Stomach (tissue), 9 donors: ENCODE measurements around the gene TSGA10IP. TPM values are rescaled to one million over a fixed set of nuclear protein-coding genes. Genes with fewer than 3 reads are reported as not detected.
A peak's percentile ranks its signal among the peaks of the same experiment; 100 is the strongest.

Experiments
- DNase-seq, 2 donors: peaks; one replicate each; pipeline versions ENCODE4 v3.0.0 to v3.0.0-alpha.2; 2013 to 2019
- H3K27ac ChIP-seq, 5 donors: fragments of 200-600 bp in 4 of 5; sonication (generic) in 4 of 5; one replicate each; pipeline ENCODE4 v1.5.1; 2013 to 2019; ENCODE audit warnings: mild to moderate bottlenecking in 1 of 5, moderate library complexity in 1 of 5
- H3K27me3 ChIP-seq, 3 donors: fragments of 200-600 bp; sonication (generic); one replicate each; pipeline ENCODE4 v1.5.1; 2017 to 2019; ENCODE audit warnings: mixed run types in 1 of 3
- H3K36me3 ChIP-seq, 4 donors: fragments of 200-600 bp; sonication (generic); 1 replicate in 3 of 4; 2 replicates in 1 of 4; pipeline ENCODE4 v1.5.1; 2016 to 2019
- H3K4me1 ChIP-seq, 4 donors: fragments of 200-600 bp; sonication (generic); one replicate each; pipeline ENCODE4 v1.5.1; 2016 to 2019
- H3K4me3 ChIP-seq, 4 donors: fragments of 200-600 bp; sonication (generic) in 3 of 4; one replicate each; pipeline ENCODE4 v1.5.1; 2016 to 2019; ENCODE audit warnings: mild to moderate bottlenecking in 1 of 4
- H3K9me3 ChIP-seq, 4 donors: fragments of 200-600 bp; sonication (generic); one replicate each; pipeline ENCODE4 v1.5.1; 2016 to 2019
- EP300 ChIP-seq: sonication (generic); formaldehyde crosslinking; IDR thresholded peaks from one replicate; pipeline ENCODE4 v1.6.1; 2017; ENCODE audit warnings: antibody characterized with exemption
- POLR2A ChIP-seq, 4 donors: fragments of 450-650 bp; IDR thresholded peaks; one replicate each; pipeline ENCODE4 v1.6.1; 2016; ENCODE audit warnings: antibody characterized with exemption in 4 of 4, control low read depth in 2 of 4, mild to moderate bottlenecking in 1 of 4, moderate library complexity in 1 of 4
- POLR2AphosphoS5 ChIP-seq, 3 donors: sonication (generic); formaldehyde crosslinking; IDR thresholded peaks; one replicate each; pipeline ENCODE4 v1.6.1; 2016; ENCODE audit warnings: antibody characterized with exemption in 3 of 3
- WGBS, 5 donors: extraction: QIAGEN DNeasy Blood & Tissue Kit in 3 of 5; methylation state at CpG; one replicate each; pipeline versions ENCODE4 v1.1.5 to v1.1.7; 2013 to 2018; 5-methylcytosine and 5-hydroxymethylcytosine counted together
- intact Hi-C: fragments of 100-400 bp; cut with DNase I; formaldehyde crosslinking; loops from one replicate; pipeline ENCODE4 v1.15.1; 2023; ENCODE audit warnings: low total_unique reads
- polyA plus RNA-seq, 3 donors: library from polyadenylated mRNA; stranded (reverse); fragments of 200-250 nt; gene quantifications; one replicate each; pipeline ENCODE4 v1.2.3, GENCODE V29; 2013
- total RNA-seq, 5 donors: library from RNA; depleted of rRNA; stranded (reverse); fragments of >200 nt; gene quantifications; one replicate each; pipeline versions ENCODE4 v1.1.0 to v1.2.3, GENCODE V29; 2014 to 2016
- TF ChIP-seq, protein P1 (sequence below), 7 experiments: fragments of 450-650 bp in 4 of 7; fragments of 200-600 bp in 3 of 7; sonication (generic) in 3 of 7; IDR thresholded peaks; one replicate each; pipeline ENCODE4 v1.5.1; 2016 to 2019; ENCODE audit warnings: antibody characterized with exemption in 7 of 7, control low read depth in 2 of 7, mild to moderate bottlenecking in 1 of 7
- donor health status: healthy with polysubstance abuse.
- donor health status: Bipolar disorder and iron deficiency.
- donor health status: healthy.

TSGA10IP gene
- total and polyA plus RNA-seq, 8 donors: not detected

DNA sequence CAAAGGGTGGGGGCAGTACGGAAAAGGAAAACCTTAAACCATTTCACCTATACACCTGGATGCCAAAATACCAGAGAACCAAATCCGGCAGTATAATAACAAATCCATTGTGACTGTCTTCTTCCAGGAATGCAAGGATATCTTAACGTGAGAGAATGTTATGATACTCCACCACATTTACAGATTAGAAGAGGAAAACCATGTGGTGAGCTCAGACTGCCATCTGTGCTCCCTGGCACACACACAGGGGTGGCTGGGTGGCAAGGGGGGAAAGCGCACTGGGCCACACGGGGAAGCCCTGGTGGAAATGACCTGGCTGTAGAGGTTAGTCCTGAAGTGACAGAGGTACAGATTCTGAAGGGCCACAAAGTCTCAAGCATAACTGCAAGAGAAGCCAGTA is 46.8 kb downstream of the TSGA10IP start:
- intact Hi-C loops: no loop called here
- WGBS, 5 donors: 69 to 82% (median 80%) methylated on average over 5 of the region's 5 CpGs

GRCh38 chr11:65997286-65997685 is 52.0 kb downstream of the TSGA10IP start:
- 81 to 91% (median 86%) methylated on average over 2 of the region's 2 CpGs for WGBS, 5 donors
- H3K27me3 ChIP-seq: no peaks in the 10 kb centered on the region
- H3K27ac ChIP-seq: no peak overlapping the region
- no peaks in the 10 kb centered on the region for H3K9me3 ChIP-seq
- no peak for TF ChIP-seq EP300
- TF ChIP-seq, protein P1, sequence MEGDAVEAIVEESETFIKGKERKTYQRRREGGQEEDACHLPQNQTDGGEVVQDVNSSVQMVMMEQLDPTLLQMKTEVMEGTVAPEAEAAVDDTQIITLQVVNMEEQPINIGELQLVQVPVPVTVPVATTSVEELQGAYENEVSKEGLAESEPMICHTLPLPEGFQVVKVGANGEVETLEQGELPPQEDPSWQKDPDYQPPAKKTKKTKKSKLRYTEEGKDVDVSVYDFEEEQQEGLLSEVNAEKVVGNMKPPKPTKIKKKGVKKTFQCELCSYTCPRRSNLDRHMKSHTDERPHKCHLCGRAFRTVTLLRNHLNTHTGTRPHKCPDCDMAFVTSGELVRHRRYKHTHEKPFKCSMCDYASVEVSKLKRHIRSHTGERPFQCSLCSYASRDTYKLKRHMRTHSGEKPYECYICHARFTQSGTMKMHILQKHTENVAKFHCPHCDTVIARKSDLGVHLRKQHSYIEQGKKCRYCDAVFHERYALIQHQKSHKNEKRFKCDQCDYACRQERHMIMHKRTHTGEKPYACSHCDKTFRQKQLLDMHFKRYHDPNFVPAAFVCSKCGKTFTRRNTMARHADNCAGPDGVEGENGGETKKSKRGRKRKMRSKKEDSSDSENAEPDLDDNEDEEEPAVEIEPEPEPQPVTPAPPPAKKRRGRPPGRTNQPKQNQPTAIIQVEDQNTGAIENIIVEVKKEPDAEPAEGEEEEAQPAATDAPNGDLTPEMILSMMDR (IDR thresholded peaks at IDR 0.05): no peak
- TF ChIP-seq POLR2A (IDR thresholded peaks at IDR 0.05): no peak
- TF ChIP-seq POLR2AphosphoS5 (IDR thresholded peaks at IDR 0.05): no peak
- H3K4me1 ChIP-seq: peaks cover 5 to 25% (median 20%) of the 10 kb centered on the region in 4 donors
- DNase-seq: no peak
- intact Hi-C loops: no loop called here
- H3K4me3 ChIP-seq: no peak overlapping the region
- H3K36me3 ChIP-seq: peaks cover 32 to 48% (median 42%) of the 10 kb centered on the region in 4 donors

More for the DNA sequence above, 46.8 kb downstream of the TSGA10IP start:
- no peak for DNase-seq
- no peak for TF ChIP-seq POLR2AphosphoS5 (IDR thresholded peaks at IDR 0.05)
- TF ChIP-seq POLR2A (IDR thresholded peaks at IDR 0.05): no peak
- TF ChIP-seq, protein P1 (IDR thresholded peaks at IDR 0.05): no peak
- no peak for TF ChIP-seq EP300
- H3K36me3 ChIP-seq: peaks cover 0 to 20% (median 16%) of the 10 kb centered on the region in 4 donors
- no peak overlapping the region for H3K4me3 ChIP-seq
- H3K27ac ChIP-seq: no peak overlapping the region
- H3K9me3 ChIP-seq: no peaks in the 10 kb centered on the region
- H3K27me3 ChIP-seq: no peaks in the 10 kb centered on the region
- H3K4me1 ChIP-seq: peaks cover 0 to 10% (median 3%) of the 10 kb centered on the region in 4 donors

DNA sequence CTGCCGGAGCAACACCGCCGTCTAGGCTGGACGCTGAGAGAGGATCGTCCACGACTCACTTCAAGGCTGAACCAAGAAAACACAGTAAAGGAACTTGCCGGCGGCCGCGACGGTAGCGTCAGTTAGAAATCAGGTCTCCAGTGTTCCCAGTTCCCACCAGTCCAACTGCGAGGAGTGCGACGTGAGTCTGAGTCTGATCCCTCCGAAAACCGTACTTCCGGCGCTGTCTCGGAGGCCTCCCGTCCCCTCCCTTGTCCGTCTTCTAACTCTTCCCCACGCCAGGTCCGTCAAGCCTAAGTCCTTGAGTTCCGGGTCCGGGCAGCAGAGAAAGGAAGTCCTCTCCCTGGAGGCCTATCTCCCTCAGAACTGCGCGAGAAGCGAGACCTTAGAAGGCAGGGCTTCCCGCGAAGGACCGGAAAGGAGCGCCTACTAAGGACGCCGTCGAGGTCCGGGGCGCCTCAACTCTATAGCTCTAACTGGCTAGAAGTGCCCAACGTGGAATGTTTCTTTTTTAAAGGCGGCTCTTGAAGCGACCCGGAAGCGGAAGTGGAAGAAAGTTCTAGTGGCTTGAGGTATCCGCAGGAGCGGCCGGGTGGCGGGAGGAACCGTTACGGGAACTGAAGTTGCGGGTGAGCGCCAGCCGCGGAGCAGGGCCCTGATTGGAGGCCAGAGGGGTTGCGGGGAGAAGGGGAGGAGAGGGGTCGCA is 56.8 kb downstream of the TSGA10IP start, which contains the start of the genes BANF1 and EIF1AD:
Gene BANF1 (plus strand): TSS at position 562 of the 706 bp plus-strand sequence. CDS start 748 bp downstream, outside the sequence.
Gene EIF1AD (minus strand): TSS at position 216 of the 706 bp plus-strand sequence. CDS start 1,768 bp downstream, outside the sequence.
- H3K27me3 ChIP-seq: no peaks in the 10 kb centered on the region
- H3K4me3 ChIP-seq: peak within 1 kb of the TSS; percentile 84 to 99 (median 94)
- H3K36me3 ChIP-seq: peaks cover 43 to 59% (median 53%) of the 10 kb centered on the region in 4 donors
- DNase-seq: peak; percentile 92 to 98
- 0 to 1% (median 0%) methylated on average over 36 to 55 of the region's 55 CpGs for WGBS, 5 donors
- TF ChIP-seq, protein P1 (IDR thresholded peaks at IDR 0.05): peak in 1 of 7 experiments; percentile 12
- TF ChIP-seq POLR2AphosphoS5 (IDR thresholded peaks at IDR 0.05) (peak; percentile 58 to 90 (median 69)), EP300 (no peak)
- H3K9me3 ChIP-seq: no peaks in the 10 kb centered on the region
- peak within 1 kb of the TSS; percentile 93 to 96 (median 94) for H3K27ac ChIP-seq
- H3K4me1 ChIP-seq: peaks cover 14 to 41% (median 35%) of the 10 kb centered on the region in 4 donors
- intact Hi-C loops: no loop called here

GRCh38 chr11:66002648-66003225 is 57.5 kb downstream of the TSGA10IP start:
- Histone ChIP-seq H3K27me3 (no peaks in the 10 kb centered on the region), H3K36me3 (peaks cover 37 to 53% (median 46%) of the 10 kb centered on the region in 4 donors), H3K4me3 (peak overlapping the region; percentile 84 to 99 (median 94)), H3K9me3 (no peaks in the 10 kb centered on the region), H3K27ac (peak overlapping the region; percentile 93 to 96 (median 94)), H3K4me1 (peaks cover 14 to 41% (median 35%) of the 10 kb centered on the region in 4 donors)
- intact Hi-C loops: no loop called here
- WGBS, 5 donors: 0 to 1% (median 1%) methylated on average over 11 to 40 of the region's 40 CpGs
- DNase-seq: peak in 1 of 2 donors; percentile 70
- TF ChIP-seq EP300: no peak
- TF ChIP-seq, protein P1 (IDR thresholded peaks at IDR 0.05): peak in 2 of 7 experiments; percentile 7 to 21
- peak; percentile 3 to 48 (median 30) for TF ChIP-seq POLR2AphosphoS5 (IDR thresholded peaks at IDR 0.05)
